ENCODE data around the gene PPP1R15A.
A peak's percentile ranks its signal among the peaks of the same experiment; 100 is the strongest.
"Not testable (repeated sequence)": the region's sequence is repeated elsewhere in the genome, so short reads cannot be mapped to it uniquely, and the experiment has no call there.

PPP1R15A gene

DNA sequence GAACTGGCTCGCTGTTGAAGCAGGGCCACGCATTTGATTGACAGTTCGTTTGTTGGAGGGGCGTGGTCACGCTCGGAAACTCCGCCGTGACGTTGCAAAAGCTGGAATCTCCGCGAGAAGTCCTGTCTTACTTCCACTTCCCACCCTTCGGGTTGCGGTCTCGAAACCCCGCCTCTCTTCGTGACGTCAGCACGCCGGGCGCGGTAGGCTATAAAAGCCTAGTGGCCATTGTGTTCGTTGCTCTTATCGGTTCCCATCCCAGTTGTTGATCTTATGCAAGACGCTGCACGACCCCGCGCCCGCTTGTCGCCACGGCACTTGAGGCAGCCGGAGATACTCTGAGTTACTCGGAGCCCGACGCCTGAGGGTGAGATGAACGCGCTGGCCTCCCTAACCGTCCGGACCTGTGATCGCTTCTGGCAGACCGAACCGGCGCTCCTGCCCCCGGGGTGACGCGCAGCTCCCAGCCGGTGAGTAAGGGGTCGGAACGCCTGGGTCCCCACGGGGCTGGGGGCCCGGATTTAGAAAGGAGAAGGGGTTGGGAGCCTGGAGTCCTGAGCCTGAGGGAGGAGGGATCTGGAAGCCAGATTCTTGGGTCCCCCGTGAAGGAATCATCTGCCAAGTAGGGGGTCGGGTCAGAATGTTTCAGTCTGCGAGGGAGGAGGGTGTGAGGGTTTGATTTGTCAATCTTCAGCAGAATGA is at the start of gene PPP1R15A:
Gene PPP1R15A (plus strand): TSS at position 240 of the 702 bp plus-strand sequence. CDS start 813 bp downstream, outside the sequence.
- peak; percentile 99 for DNase-seq (ENCODE audit: low spot score)

- DNase-seq (ENCODE audit: low spot score), result no peak
Observed at GRCh38 chr19:48822514-48822913, 49.7 kb upstream of the PPP1R15A start.

DNA sequence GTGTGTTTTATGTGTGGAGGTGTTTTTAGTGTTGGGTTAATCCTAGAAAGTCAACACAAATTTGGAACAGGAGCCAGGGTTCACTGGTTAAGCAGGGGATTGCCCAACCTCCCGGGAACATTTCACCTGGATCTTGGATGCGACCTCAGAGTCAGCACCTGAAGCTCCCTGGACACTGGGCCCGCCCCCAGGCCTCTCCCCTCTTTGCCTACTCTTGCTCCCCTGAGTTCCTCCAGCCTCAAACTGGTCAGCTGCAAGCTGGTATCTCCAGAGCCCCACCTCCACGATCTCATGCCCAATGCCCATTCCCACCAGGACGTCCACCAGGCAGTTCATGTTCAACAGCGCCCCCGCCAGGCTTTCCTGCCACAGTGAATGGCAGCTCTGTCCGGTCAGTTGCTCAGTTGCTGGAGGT is 45.6 kb upstream of the PPP1R15A start:
- no peak for DNase-seq (ENCODE audit: low spot score)

- DNase-seq (ENCODE audit: low spot score), result no peak
Observed at GRCh38 chr19:48830088-48830487, 42.1 kb upstream of the PPP1R15A start.

- DNase-seq (ENCODE audit: low spot score), result no peak
Observed at GRCh38 chr19:48830965-48831364, 41.3 kb upstream of the PPP1R15A start.

DNA sequence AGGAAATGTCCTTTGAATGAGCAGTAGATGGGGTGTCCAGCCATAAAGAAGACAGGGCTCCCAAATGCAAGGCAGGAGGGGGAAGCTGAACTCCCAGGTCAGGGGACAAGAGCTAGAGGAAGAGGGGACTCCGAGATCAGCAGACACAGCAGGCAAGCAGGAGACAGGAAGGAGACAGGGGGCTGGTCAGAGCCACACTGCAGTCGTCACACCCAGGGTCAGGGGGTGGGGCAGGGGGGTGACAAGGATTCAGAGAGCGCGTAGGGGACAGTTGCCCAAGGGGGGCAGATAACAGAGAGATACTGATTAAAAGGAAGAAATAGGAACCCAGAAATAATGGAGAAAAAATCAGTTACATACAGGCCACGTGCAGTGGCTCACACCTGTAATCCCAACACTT is 39.2 kb upstream of the PPP1R15A start:
- DNase-seq (ENCODE audit: low spot score), result no peak

DNA sequence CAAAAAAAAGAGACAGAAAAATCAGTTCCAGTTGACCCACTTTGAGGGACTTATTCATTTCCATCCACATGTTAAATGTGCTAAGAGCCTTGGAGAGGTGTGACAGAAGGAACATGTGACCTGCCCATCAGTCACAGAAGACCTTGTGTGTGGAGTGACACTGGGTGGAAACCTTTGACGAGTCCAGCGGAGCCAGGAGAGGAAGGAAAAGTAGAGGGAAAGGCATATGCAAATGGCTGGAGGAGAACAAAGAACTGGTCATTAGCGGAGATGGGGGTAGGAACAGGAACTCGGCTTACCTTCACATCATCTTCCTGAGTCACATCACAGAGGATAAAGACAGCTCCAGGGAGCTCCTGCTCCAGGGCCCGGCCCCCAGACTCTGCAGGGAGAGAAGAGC is 38.2 kb upstream of the PPP1R15A start:
- no peak for DNase-seq (ENCODE audit: low spot score)

- peak; percentile 94 for DNase-seq (ENCODE audit: low spot score)
Observed at GRCh38 chr19:48835734-48836088, 36.5 kb upstream of the PPP1R15A start.

GRCh38 chr19:48836089-48837017 is 35.9 kb upstream of the PPP1R15A start, which contains the start of gene HSD17B14:
HSD17B14 (minus strand) TSS chr19:48836491; CDS start chr19:48836411, 80 bp downstream.
- DNase-seq (ENCODE audit: low spot score), result no peak

- DNase-seq (ENCODE audit: low spot score), result peak; percentile 76
Observed at GRCh38 chr19:48837051-48837524, 35.1 kb upstream of the PPP1R15A start.

GRCh38 chr19:48837687-48838086 is 34.5 kb upstream of the PPP1R15A start:
- no peak for DNase-seq (ENCODE audit: low spot score)

DNA sequence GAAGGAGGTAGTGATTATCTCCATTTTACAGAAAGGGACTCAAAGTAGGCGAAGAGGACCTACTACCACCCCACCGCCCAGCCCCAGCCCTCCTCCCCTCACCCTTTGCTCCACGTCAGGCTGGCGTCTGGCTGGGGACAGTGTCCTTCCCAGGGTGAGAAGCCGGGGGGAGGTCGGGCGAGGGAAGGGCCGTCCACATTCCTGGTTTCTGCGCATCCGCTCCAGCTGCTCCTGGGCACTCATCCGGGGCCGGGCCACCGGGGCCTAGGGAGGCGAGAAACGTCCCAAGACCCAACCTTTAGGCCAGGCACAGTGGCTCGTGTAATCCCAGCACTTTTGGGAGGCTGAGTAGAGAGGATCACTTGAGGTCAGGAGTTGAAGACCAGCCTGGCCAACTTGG is 31.2 kb upstream of the PPP1R15A start:
- DNase-seq (ENCODE audit: low spot score), result no peak

GRCh38 chr19:48841571-48841970 is 30.6 kb upstream of the PPP1R15A start:
- DNase-seq (ENCODE audit: low spot score), result no peak

DNA sequence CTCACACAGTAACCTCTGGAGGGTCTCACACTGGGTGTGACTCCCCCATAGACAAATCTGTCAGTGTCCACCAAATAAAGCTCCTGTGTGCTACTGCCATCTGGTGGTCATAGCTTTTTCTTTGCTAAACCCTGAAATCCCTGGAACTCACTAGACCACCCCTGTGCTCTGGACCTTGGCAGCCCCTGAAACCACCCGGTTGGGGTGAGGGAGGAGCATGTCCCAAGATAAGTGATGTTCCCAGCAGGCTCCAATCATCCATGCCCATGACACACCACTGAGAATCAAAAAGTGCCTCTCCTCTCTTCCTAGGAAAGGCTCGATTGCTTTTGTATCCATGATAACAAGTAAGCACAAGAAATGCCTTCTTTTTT is 29.4 kb upstream of the PPP1R15A start:
- DNase-seq (ENCODE audit: low spot score), result peak; percentile 65

DNA sequence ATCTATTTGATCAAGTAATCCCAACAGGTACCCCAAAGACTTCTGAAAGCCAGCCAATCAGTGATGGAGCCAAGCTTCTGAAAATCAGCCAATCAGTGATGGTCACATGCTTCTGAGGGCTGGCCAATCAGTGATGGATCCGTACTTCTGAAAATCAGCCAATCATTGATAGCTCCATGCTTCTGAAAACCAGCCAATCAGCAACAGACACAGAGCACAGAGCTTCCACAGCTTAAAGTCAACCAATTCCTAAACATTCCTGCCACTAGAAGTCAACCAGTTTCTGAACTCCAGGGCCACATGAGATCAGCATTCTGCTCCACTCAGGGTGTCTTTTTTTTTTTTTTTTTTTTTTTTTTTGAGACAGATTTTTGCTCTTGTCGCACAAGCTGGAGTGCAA is 27.7 kb upstream of the PPP1R15A start:
- DNase-seq (ENCODE audit: low spot score), result no peak

DNA sequence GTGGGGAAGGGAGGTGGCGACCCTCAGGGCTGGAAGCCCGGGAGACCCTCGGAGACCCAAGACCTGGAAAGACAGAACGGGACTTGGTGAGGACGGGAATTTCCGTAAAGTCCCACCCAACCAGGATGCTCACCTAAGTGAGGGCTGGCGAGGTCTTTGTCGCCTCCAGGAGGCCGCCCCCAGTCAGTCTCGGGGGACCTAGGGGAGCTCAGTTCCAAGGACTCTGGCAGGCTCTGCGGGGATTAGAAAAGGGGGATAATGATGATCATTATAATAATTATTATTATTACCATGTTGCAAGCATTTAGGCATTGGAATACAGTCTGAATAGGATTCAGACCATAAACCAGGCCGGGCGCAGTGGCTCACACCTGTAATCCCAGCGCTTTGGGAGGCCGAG is 26.8 kb upstream of the PPP1R15A start:
- DNase-seq (ENCODE audit: low spot score), result no peak

GRCh38 chr19:48846659-48847058 is 25.6 kb upstream of the PPP1R15A start:
- not testable (repeated sequence) for DNase-seq (ENCODE audit: low spot score)

GRCh38 chr19:48852292-48852691 is 19.9 kb upstream of the PPP1R15A start:
- no peak for DNase-seq (ENCODE audit: low spot score)

DNA sequence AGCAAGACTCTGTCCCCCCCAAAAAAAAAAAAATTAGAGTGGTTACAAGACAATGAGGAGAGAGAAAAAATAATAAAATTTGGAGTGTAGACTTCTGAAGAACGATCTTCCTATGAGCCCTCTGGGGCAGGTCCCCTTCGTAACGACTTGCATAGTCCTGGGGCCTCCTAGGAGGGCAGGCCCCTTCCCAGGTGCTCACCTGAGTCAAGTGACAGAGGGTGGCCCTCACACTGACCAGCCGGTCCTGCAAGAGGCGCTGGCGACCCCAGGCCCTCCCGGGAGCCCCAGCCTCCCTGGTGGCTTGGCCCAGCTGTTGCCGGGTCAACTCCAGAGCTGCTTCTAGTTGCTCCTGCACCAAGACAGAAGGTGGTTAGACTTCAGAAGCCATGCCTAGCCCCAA is 18.7 kb upstream of the PPP1R15A start:
- no peak for DNase-seq (ENCODE audit: low spot score)

- DNase-seq (ENCODE audit: low spot score), result no peak
Observed at GRCh38 chr19:48854103-48854502, 18.1 kb upstream of the PPP1R15A start.

GRCh38 chr19:48856921-48857320 is 15.3 kb upstream of the PPP1R15A start:
- no peak for DNase-seq (ENCODE audit: low spot score)

DNA sequence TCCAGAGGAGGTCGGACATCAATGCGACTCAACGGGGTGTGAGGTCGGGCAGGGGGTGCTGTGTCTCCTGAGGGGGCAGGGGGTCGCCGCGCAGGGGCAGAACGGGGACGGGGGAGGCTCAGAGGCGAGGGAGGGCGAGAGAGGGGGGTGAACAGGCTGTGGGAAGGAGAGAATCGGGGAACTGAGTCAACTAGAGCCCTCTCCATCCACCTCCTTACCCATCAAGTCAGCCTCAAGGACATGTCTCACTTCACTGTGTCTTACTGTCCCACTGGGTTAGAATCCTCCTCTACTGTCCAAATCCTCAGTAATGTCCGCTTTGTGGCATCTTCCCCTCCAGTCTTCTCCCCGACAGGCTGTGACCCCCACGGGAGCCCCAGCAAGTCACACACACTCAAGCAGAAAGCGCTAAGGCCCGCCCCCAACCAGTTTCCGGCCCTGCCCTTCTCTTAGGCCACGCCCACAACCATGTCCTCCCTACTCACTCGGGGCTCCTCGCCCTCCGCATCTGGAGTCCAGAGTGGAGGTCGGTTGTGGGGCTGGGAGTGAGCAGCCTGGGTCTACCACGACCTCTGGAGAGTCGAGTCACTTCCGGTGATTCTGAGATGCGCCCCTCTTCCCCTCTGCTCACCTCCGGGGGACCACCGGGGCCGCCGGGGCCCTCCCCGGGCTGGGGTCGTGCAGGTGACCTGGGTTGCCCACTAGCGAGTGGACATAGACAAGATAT is 13.1 kb upstream of the PPP1R15A start:
- peak; percentile 84 for DNase-seq (ENCODE audit: low spot score)
